Activated T-helper 9 cell treated with anti-CD3 and anti-CD28 coated beads, Interleukin-2, amount 50 U/mL, for 16 hours (primary cell): Measurements from ENCODE around the gene ADAMTS2.

ENCODE experiments used
- DNase-seq: peaks from one replicate; pipeline ENCODE4 v3.0.0-alpha.2; 2020; ENCODE audit warnings: low read depth

Gene ADAMTS2

DNA sequence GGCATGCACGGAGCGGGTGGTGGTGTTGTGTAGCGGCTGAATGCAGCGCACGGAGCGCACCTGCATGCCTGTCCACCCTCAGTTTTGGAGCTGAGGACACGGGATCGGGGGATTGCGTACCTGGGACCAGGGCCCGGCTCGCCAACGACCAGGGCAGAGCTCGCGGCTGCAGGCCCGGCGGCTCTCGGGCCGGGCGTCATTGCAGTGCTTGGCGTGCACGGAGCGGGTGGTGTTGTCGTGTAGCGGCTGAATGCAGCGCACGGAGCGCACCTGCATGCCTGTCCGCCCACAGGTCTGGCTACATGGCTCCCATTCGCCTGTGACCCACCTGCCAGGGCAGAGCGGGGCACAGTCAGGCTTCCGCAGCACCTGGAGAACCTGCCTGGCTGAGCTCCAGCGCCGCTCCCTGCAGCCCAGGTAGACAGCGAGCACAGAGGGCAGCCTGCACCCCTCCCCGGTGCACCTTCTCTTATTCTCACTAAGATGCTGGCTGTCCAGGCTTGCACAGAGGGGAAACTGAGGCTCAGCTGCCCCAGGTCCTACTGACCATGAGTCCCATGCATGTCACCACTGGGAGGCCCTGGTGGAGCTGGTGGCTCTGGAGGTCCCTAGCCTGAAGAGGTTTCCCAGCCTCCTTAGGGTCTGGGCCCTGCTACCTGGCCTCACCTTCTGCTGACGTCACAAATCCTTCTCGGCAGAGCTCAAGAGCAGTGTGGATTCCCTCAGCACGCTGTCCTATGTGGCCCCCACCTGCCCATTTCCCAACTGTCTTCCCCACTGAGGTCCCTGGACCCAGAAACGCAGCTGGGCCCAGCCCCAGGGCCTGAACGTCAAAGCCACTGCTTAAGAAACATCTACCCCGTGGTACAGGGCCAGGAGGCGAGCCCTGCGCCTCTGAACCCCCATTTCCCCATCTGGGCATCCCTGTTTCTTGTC lies 220.1 kb downstream of the ADAMTS2 start:
- no peak for DNase-seq

GRCh38 chr5:179124273-179124852 lies 220.9 kb downstream of the ADAMTS2 start:
- no peak for DNase-seq

- no peak for DNase-seq
Observed at GRCh38 chr5:179123491-179124272, 221.6 kb downstream of the ADAMTS2 start.

DNA sequence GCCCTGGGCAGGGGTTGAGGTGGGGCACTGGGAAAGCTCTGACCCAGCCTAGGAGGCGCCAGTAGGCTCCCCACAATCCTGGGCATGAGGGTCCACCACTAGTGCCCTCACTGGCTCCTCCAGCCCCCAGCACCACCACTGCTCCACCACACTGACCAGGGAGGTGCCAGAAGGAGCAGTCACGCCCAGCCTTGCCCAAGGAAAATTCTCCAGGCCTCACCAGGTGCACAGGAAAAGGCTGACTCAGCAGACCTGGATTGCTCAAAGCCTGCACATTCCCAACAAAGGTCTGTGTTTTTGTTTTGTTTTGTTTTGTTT lies 222.2 kb downstream of the ADAMTS2 start:
- no peak for DNase-seq

GRCh38 chr5:179122411-179123108 lies 222.7 kb downstream of the ADAMTS2 start:
- DNase-seq = no peak

DNA sequence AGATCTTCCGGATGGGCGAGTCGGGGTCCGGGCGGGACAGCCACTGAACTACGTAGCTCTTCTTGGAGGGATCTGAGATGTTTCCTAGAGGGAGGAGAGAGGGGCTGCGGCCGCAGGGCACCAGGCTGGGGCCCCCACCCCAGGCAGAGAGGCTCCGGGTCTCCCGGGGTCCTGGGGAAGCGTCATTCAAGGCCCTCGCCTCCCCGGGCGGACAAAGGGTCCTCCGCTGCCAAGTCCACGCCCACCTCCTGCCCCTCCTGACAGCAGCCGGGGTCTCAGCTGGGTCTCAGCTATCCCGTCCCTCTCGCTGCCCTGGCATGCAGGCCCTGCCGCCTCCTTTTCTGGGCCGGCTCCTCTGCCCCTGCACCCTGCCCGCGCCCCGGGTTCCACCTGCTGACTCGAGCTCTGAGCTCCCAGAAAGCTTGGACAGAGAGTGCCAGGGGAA lies 223.6 kb downstream of the ADAMTS2 start:
- DNase-seq = no peak

DNA sequence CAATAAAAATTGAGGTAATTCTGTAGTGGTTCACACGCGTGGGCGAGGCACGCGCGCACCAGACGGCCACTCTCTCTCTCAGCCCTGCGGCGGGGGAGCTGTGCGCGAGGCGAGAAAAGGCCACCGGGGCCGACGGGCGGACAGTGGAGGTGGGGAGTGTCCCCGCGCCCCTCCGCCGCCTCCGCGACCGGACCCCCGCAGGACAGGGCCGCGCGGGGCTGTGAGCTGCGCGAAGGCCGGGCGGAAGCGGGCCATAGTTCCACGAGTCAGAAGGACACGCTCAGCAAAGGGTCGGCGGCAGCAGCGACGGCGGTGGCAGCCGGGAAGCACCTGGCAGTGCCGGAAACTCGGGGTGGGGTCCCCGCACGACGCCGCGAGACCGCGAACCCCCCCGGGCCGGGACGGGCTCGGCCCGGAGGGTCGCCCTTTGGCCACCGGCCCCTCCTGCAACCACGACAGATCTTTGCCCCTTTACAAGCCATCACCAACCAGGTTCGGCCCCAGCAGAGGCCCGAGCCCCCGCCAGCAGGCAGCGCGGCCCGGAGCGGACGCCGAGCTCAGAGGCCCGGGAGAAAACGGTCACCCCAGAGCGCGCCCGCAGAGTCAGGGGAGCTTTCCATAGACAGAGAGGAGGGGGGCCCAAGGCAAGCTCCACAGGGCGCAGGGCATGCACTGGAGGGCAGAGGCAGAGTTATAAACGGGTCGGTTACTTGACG lies 224.2 kb downstream of the ADAMTS2 start:
- DNase-seq = no peak

DNA sequence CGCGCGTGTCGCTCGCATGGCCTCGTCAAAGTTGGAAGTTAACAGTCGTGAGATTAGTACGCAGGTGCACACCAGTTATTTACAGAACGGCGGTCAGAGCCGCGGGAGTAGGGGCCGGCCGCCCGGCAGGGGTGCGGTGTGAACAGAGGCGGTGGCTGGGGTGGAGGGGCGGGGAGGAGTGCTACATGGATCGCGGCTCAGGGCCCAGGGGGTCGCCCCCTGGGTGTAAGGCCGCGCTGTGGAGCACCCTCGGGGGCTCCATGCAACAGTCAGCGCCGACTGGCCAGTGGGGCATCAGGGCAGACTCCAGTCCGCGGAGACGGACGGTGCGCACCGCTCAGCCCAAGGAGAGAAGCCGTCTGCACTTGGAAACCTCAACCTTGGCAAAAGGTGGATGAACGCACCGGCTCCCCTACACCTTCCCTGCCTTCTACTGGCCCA lies 224.8 kb downstream of the ADAMTS2 start:
- DNase-seq = no peak

DNA sequence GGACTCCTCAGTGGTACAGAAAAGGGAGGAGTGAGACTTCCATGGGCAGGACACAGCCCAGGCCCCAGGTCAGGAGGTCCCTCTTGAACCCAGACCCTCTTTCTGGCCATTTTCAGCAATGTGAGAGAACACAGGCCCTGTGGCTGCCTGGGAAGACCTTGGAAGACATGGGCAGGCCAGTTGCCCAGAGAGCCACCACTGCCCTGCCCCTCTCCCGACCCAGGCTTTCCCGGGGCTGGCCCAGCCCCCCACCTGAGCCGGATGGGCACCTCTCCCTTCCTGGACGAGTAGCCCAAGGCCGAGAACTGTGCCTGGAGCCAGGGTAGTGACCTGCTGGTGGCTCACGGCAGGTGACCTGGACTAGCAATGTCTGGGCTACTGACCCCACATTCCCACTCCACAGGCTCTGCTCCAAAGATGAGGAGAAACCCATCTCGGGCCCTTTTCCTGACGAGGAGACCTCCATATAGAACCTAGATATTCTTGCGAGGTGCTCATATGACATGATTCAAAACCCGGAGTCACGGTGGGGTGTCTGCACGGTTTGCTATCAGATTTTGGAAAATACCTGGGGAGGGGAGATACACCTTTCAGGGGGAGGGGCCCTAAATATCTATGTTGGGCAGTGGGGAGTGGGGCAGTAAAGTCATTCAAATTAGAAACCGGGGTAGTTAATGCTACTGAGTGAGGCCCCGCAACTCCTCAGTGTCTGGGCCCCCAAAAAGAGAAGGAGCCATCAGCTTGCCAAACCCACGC lies 225.7 kb downstream of the ADAMTS2 start:
- DNase-seq = no peak

DNA sequence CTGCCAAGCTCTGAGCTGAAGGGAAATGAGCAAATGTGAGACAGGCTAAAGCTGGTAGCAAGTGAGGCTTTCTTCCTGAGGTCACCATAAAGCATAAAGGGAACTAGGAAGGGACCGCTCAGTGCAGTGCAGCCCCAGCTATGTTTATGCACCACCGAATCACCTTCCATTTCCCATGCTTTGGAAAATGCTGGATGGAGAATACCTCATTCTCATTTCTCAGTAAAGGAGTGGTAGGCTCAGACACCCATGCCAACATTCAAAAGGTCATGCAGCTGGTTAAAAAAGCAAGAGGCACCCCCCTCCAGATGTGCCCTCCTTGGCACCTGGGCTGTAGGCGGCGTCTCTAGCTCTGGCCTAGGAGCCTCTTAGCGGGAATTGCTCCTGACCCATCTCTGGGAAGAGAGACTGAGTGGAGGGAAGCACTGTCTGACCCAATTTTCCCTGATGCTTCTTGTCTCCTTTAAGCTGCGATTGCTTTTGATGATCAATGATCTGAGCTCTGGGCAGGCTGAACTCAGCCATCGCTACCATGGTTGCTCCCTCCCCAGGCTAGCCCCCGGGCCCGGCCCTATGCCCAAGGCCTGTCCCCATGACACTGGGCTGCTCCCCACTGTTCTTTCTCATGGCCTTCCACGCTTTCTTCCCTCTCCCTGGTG lies 226.4 kb downstream of the ADAMTS2 start:
- DNase-seq = no peak

GRCh38 chr5:179118338-179118737 lies 226.9 kb downstream of the ADAMTS2 start:
- no peak for DNase-seq

- DNase-seq = no peak
Observed at GRCh38 chr5:179115845-179116524, 229.3 kb downstream of the ADAMTS2 start.

GRCh38 chr5:179115307-179115706 lies 230.0 kb downstream of the ADAMTS2 start:
- no peak for DNase-seq

DNA sequence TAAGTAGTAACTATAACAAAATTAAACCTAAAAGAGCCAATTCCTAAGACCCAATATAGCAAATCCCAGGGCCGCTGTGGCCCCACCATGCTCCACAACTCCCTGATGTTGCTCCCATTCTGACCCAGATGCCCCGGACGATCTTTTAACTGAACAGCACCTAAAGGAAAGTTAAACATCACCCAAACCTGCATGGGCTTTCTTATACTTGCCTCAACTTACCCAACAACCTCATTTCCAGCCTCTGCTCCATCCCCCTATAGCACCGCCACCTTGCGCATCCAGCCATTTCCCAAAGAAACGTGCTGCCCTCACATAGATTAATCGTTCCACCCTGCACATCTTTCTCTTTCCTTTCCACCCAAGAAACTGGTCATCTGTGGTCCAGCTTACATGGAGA lies 230.5 kb downstream of the ADAMTS2 start:
- no peak for DNase-seq

GRCh38 chr5:179113945-179114641 lies 231.2 kb downstream of the ADAMTS2 start:
- DNase-seq = no peak

- no peak for DNase-seq
Observed at GRCh38 chr5:179113143-179113530, 232.1 kb downstream of the ADAMTS2 start.

DNA sequence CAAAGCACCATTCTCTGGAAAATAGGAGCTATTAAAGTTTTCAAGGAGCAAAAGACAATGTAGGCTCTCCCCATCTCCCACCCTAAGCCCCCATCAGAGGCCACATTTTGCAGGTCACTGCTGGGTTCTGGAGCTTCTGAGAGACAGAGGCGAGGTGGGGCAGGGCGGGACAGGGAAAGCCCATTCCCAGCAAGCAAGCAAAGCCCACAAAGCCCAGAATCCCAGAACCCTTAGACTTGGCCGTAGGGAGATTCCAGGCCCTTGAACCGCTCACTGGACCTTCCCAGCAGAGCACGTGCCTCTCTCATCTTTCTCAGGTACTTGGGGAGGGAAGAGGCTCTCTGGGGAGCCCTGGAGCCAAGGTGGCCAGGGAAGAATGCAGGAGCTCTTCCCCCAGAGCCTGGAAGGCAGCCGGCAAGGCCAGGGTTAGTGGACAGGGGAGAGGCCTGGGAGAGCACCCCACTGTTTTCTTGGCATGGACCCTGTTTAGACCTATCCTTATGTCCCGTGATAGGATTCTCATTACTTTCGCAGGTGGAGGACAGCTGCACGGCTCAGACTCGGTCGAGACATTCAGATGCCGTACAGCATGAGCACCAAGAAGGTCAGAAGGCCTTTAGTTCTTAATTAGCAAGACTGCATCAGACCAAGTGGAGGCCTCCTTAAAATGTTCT lies 232.7 kb downstream of the ADAMTS2 start:
- no peak for DNase-seq
